ENCODE data around the gene SCIMP.
A peak's percentile ranks its signal among the peaks of the same experiment; 100 is the strongest.

The SCIMP gene

DNA sequence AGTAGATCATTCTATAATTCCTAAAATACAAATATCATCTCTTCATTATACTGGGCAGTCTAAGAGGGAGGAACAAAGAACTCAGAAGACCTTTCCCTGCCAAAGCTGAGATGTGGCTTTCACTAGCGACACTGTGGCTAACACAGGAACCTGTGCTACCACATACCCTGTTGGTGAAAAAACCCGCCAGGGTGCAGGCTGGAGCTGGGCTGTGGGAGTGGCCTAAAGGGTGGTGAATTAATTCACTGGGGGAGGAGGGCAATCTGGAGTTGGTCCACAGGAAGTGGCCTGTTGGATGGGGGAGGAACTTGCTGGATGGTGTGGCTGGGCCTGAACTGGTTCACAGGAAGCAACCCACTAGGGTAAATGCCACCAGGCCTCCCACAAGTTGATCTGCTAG, 50.4 kb downstream of the SCIMP start:
- peak overlapping the region in 1 of 2 experiments; percentile 60 for H3K4me3 ChIP-seq (ENCODE audit: insufficient read depth in 1 of 2, low read depth in 1 of 2, low read length in 2 of 2)
- peaks cover 94% of the 10 kb centered on the region for H3K9me3 ChIP-seq (ENCODE audit: control insufficient read depth, low read length)
- no peak overlapping the region for H4K91ac ChIP-seq (ENCODE audit: low read length)
- no peak overlapping the region for H3K14ac ChIP-seq (ENCODE audit: low read length in 2 of 2)
- no peak overlapping the region for H2BK15ac ChIP-seq (ENCODE audit: low read depth, poor library complexity, severe bottlenecking)
- no peak overlapping the region for H2BK5ac ChIP-seq (ENCODE audit: low read depth, low read length, poor library complexity, severe bottlenecking)
- no peak overlapping the region for H2AFZ ChIP-seq (ENCODE audit: low read depth, low read length)
- DNase-seq, result no peak
- H3K79me1 ChIP-seq (replicated peaks; ENCODE audit: low read length, poor library complexity, severe bottlenecking), result peaks cover 9% of the 10 kb centered on the region
- no peak overlapping the region for H4K8ac ChIP-seq (ENCODE audit: low read length)
- no peak overlapping the region for H2BK120ac ChIP-seq (ENCODE audit: low read depth, low read length)
- H3K18ac ChIP-seq (ENCODE audit: low read depth in 1 of 2, low read length in 2 of 2), result no peak overlapping the region
- H2BK12ac ChIP-seq (ENCODE audit: low read length in 2 of 2), result no peak overlapping the region
- H3K9ac ChIP-seq (ENCODE audit: low read length), result no peak overlapping the region
- no peak overlapping the region for H3K4ac ChIP-seq (ENCODE audit: low read depth in 1 of 2, low read length in 2 of 2)
- WGBS, result 100% methylated on average over 2 of the region's 2 CpGs
- peaks cover 19 to 48% of the 10 kb centered on the region in 2 experiments for H3K36me3 ChIP-seq (ENCODE audit: control insufficient read depth in 1 of 2, insufficient read depth in 2 of 2, low read depth in 1 of 2, low read length in 2 of 2)
- H3K4me1 ChIP-seq (ENCODE audit: control insufficient read depth, insufficient read depth, low read depth, low read length), result no peaks in the 10 kb centered on the region
- no peak overlapping the region for H3K27ac ChIP-seq (ENCODE audit: low read length, poor library complexity, severe bottlenecking)
- no peak overlapping the region for H2AK5ac ChIP-seq (ENCODE audit: low read length, severe bottlenecking)
- no peak overlapping the region for H3K23ac ChIP-seq (ENCODE audit: low read length in 2 of 2)
- no peaks in the 10 kb centered on the region for H3K27me3 ChIP-seq (ENCODE audit: control insufficient read depth in 1 of 2, insufficient read depth in 1 of 2, low read length in 2 of 2)
- no peak overlapping the region for H3K4me2 ChIP-seq (ENCODE audit: low read length, poor library complexity, severe bottlenecking)

DNA sequence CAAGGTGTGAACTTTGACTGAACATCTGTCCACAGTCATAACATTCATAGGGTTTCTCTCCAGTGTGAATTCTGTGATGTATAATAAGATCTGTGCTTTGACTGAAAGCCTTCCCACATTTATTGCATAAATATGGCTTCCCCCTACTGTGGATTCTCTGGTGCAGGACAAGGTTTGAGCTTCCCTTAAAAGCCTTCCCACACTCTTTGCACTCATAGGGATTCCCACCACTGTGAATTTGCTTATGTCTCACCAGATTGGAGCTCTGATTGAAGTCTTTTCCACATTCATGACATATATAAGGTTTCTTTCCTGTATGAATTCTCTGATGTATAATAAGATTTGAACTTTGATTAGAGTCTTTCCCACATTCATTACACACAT, 51.3 kb downstream of the SCIMP start:
- Histone ChIP-seq H3K9ac (ENCODE audit: low read length) (no peak overlapping the region), H3K4ac (ENCODE audit: low read depth in 1 of 2, low read length in 2 of 2) (no peak overlapping the region), H2BK15ac (ENCODE audit: low read depth, poor library complexity, severe bottlenecking) (no peak overlapping the region), H3K4me1 (ENCODE audit: control insufficient read depth, insufficient read depth, low read depth, low read length) (no peaks in the 10 kb centered on the region), H3K27ac (ENCODE audit: low read length, poor library complexity, severe bottlenecking) (no peak overlapping the region), H3K79me1 (replicated peaks; ENCODE audit: low read length, poor library complexity, severe bottlenecking) (peaks cover 9% of the 10 kb centered on the region), H3K27me3 (ENCODE audit: control insufficient read depth in 1 of 2, insufficient read depth in 1 of 2, low read length in 2 of 2) (no peaks in the 10 kb centered on the region), H2BK120ac (ENCODE audit: low read depth, low read length) (no peak overlapping the region), H2AK5ac (ENCODE audit: low read length, severe bottlenecking) (no peak overlapping the region), H4K91ac (ENCODE audit: low read length) (no peak overlapping the region), H4K8ac (ENCODE audit: low read length) (no peak overlapping the region), H3K18ac (ENCODE audit: low read depth in 1 of 2, low read length in 2 of 2) (no peak overlapping the region), H3K9me3 (ENCODE audit: control insufficient read depth, low read length) (peaks cover 99% of the 10 kb centered on the region), H3K23ac (ENCODE audit: low read length in 2 of 2) (no peak overlapping the region), H3K36me3 (ENCODE audit: control insufficient read depth in 1 of 2, insufficient read depth in 2 of 2, low read depth in 1 of 2, low read length in 2 of 2) (peaks cover 20 to 46% of the 10 kb centered on the region in 2 experiments), H3K14ac (ENCODE audit: low read length in 2 of 2) (no peak overlapping the region), H3K4me3 (ENCODE audit: insufficient read depth in 1 of 2, low read depth in 1 of 2, low read length in 2 of 2) (peak overlapping the region in 1 of 2 experiments; percentile 60), H2AFZ (ENCODE audit: low read depth, low read length) (no peak overlapping the region), H2BK12ac (ENCODE audit: low read length in 2 of 2) (no peak overlapping the region), H2BK5ac (ENCODE audit: low read depth, low read length, poor library complexity, severe bottlenecking) (no peak overlapping the region), H3K4me2 (ENCODE audit: low read length, poor library complexity, severe bottlenecking) (no peak overlapping the region)
- no peak for DNase-seq

DNA sequence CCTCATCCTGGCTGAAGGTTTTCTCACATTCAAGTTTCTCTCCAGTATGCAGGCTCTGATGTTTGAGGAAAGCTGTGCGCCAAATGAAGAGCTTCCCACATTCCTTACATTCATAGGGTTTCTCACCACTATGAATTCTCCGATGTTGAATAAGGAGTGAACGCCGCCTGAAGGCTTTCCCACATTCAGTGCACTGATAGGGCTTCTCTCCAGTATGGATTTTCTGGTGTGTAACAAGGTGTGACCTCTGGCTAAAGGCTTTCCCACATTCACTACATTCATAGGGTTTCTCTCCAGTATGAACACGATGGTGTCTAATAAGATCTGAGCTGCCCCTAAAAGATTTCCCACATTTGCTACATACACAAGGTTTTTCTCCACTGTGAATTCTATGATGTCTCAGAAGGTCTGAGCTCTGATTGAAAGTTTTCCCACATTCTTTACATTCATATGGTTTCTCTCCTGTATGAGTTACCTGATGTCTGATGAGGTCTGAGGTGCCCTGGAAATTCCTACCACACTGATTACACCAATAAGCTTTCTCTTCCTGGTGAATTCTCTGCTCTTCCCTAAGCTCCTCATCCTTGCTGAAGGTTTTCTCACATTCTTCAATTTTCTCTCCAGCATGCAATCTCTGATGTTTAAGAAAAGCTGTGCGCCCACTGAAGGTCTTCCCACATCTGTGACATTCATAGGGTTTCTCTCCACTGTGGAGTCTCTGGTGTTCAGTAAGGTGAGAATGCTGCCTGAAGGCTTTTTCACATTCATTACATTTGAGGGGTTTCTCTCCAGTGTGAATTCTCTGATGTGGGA, 51.9 kb downstream of the SCIMP start:
- no peak overlapping the region for H3K4me2 ChIP-seq (ENCODE audit: low read length, poor library complexity, severe bottlenecking)
- no peak overlapping the region for H2AFZ ChIP-seq (ENCODE audit: low read depth, low read length)
- no peaks in the 10 kb centered on the region for H3K4me1 ChIP-seq (ENCODE audit: control insufficient read depth, insufficient read depth, low read depth, low read length)
- H3K27me3 ChIP-seq (ENCODE audit: control insufficient read depth in 1 of 2, insufficient read depth in 1 of 2, low read length in 2 of 2), result no peaks in the 10 kb centered on the region
- H3K4me3 ChIP-seq (ENCODE audit: insufficient read depth in 1 of 2, low read depth in 1 of 2, low read length in 2 of 2), result peak overlapping the region in 1 of 2 experiments; percentile 60
- no peak overlapping the region for H2BK120ac ChIP-seq (ENCODE audit: low read depth, low read length)
- H2BK12ac ChIP-seq (ENCODE audit: low read length in 2 of 2), result no peak overlapping the region
- no peak overlapping the region for H2AK5ac ChIP-seq (ENCODE audit: low read length, severe bottlenecking)
- no peak overlapping the region for H3K4ac ChIP-seq (ENCODE audit: low read depth in 1 of 2, low read length in 2 of 2)
- H3K18ac ChIP-seq (ENCODE audit: low read depth in 1 of 2, low read length in 2 of 2), result no peak overlapping the region
- no peak overlapping the region for H4K8ac ChIP-seq (ENCODE audit: low read length)
- DNase-seq, result no peak
- H3K79me1 ChIP-seq (replicated peaks; ENCODE audit: low read length, poor library complexity, severe bottlenecking), result peaks cover 7% of the 10 kb centered on the region
- H2BK5ac ChIP-seq (ENCODE audit: low read depth, low read length, poor library complexity, severe bottlenecking), result no peak overlapping the region
- 96% methylated on average over 4 of the region's 6 CpGs for WGBS
- H3K23ac ChIP-seq (ENCODE audit: low read length in 2 of 2), result no peak overlapping the region
- H3K9ac ChIP-seq (ENCODE audit: low read length), result no peak overlapping the region
- no peak overlapping the region for H3K14ac ChIP-seq (ENCODE audit: low read length in 2 of 2)
- no peak overlapping the region for H3K27ac ChIP-seq (ENCODE audit: low read length, poor library complexity, severe bottlenecking)
- no peak overlapping the region for H4K91ac ChIP-seq (ENCODE audit: low read length)
- H3K36me3 ChIP-seq (ENCODE audit: control insufficient read depth in 1 of 2, insufficient read depth in 2 of 2, low read depth in 1 of 2, low read length in 2 of 2), result peaks cover 19 to 44% of the 10 kb centered on the region in 2 experiments
- peaks cover 98% of the 10 kb centered on the region for H3K9me3 ChIP-seq (ENCODE audit: control insufficient read depth, low read length)
- H2BK15ac ChIP-seq (ENCODE audit: low read depth, poor library complexity, severe bottlenecking), result no peak overlapping the region

DNA sequence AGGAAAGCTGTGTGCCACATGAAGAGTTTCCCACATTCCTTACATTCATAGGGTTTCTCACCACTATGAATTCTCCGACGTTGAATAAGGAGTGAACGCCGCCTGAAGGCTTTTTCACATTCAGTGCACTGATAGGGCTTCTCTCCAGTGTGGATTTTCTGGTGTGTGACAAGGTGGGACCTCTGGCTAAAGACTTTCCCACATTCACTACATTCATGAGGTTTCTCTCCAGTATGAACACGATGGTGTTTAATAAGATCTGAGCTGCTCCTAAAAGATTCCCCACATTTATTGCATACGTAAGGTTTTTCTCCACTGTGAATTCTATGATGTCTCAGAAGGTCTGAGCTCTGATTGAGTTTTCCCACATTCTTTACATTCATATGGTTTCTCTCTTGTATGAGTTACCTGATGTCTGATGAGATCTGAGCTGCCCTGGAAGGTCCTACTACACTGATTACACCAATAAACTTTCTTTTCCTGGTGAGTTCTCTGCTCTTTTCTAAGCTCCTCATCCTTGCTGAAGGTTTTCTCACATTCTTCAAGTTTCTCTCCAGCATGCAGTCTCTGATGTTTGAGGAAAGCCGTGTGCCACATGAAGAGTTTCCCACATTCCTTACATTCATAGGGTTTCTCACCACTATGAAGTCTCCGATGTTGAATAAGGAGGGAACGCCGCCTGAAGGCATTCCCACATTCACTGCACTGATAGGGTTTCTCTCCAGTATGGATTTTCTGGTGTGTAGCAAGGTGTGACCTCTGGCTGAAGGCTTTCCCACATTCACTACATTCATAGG, 53.0 kb downstream of the SCIMP start:
- Histone ChIP-seq H3K23ac (ENCODE audit: low read length in 2 of 2) (no peak overlapping the region), H2AFZ (ENCODE audit: low read depth, low read length) (no peak overlapping the region), H2BK12ac (ENCODE audit: low read length in 2 of 2) (no peak overlapping the region), H3K9me3 (ENCODE audit: control insufficient read depth, low read length) (peaks cover 97% of the 10 kb centered on the region), H3K27ac (ENCODE audit: low read length, poor library complexity, severe bottlenecking) (no peak overlapping the region), H3K4me2 (ENCODE audit: low read length, poor library complexity, severe bottlenecking) (no peak overlapping the region), H2BK5ac (ENCODE audit: low read depth, low read length, poor library complexity, severe bottlenecking) (no peak overlapping the region), H4K91ac (ENCODE audit: low read length) (no peak overlapping the region), H3K14ac (ENCODE audit: low read length in 2 of 2) (no peak overlapping the region), H3K9ac (ENCODE audit: low read length) (no peak overlapping the region), H2AK5ac (ENCODE audit: low read length, severe bottlenecking) (no peak overlapping the region), H3K27me3 (ENCODE audit: control insufficient read depth in 1 of 2, insufficient read depth in 1 of 2, low read length in 2 of 2) (no peaks in the 10 kb centered on the region), H4K8ac (ENCODE audit: low read length) (no peak overlapping the region), H2BK120ac (ENCODE audit: low read depth, low read length) (no peak overlapping the region), H3K4me1 (ENCODE audit: control insufficient read depth, insufficient read depth, low read depth, low read length) (no peaks in the 10 kb centered on the region), H3K18ac (ENCODE audit: low read depth in 1 of 2, low read length in 2 of 2) (no peak overlapping the region), H3K36me3 (ENCODE audit: control insufficient read depth in 1 of 2, insufficient read depth in 2 of 2, low read depth in 1 of 2, low read length in 2 of 2) (peaks cover 19 to 34% of the 10 kb centered on the region in 2 experiments), H3K79me1 (replicated peaks; ENCODE audit: low read length, poor library complexity, severe bottlenecking) (peaks cover 6% of the 10 kb centered on the region), H2BK15ac (ENCODE audit: low read depth, poor library complexity, severe bottlenecking) (no peak overlapping the region), H3K4ac (ENCODE audit: low read depth in 1 of 2, low read length in 2 of 2) (no peak overlapping the region), H3K4me3 (ENCODE audit: insufficient read depth in 1 of 2, low read depth in 1 of 2, low read length in 2 of 2) (peak overlapping the region in 1 of 2 experiments; percentile 60)
- WGBS, result 94% methylated on average over 3 of the region's 10 CpGs
- DNase-seq, result no peak

Data from mesenchymal stem cell (in vitro differentiated cells and primary cell).